ENCODE results near the gene SDCCAG8. TPM values are rescaled to one million over a fixed set of nuclear protein-coding genes. Genes with fewer than 3 reads are reported as not detected.

Gene SDCCAG8
- total and polyA plus RNA-seq, 2 experiments from 2014 or later = 23.3 to 38.5 TPM

DNA sequence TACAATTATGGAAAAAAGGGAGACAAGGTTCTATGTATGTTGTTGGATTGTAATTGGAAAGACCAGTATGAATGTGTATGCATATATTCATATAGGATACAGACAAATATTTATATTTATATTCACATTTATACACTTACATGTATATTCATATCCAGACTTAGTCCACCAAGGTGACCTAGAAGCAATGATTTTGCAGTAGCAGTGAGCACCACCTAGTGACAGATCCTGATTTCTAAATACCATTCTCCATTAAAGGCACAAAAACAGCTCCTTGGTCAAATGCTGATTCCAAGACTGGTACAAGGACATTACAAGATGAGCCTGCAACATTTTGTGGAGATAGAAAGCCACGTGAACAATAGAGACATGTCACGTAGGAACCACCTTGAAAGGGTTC, 153.4 kb downstream of the SDCCAG8 start:
- Histone ChIP-seq H3K4me1 (ENCODE audit: low read depth) (no peaks in the 10 kb centered on the region), H3K4me3 (no peak overlapping the region), H3K9me3 (ENCODE audit: low read depth) (no peaks in the 10 kb centered on the region), H3K27ac (no peak overlapping the region), H3K36me3 (no peaks in the 10 kb centered on the region), H3K27me3 (no peaks in the 10 kb centered on the region)
- DNase-seq (ENCODE audit: low read depth in 1 of 2, low spot score in 1 of 2) = peak in 1 of 2 donors; percentile 4
- peak; percentile 13 for TF ChIP-seq CTCF (IDR thresholded peaks at IDR 0.05; ENCODE audit: low read depth, low read length)

DNA sequence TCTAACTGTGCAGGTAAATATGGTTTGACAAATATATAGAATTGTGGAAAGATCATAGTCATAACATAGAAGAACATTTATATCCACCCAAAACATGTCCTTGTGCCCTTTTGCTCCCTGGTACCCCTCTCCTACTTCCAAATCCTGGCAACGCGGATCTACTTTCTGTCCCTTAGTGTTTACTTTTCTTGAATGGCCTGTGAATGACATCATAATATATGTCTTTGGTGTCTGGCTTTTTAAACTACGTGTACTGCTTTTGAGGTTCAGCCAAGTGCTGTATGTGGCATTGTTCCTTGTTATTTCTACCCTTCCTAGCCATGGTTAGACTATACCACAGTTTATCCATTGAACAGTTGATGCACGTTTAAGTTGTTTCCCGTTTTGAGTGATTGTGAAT, 155.6 kb downstream of the SDCCAG8 start:
- Histone ChIP-seq H3K27ac (no peak overlapping the region), H3K9me3 (ENCODE audit: low read depth) (no peaks in the 10 kb centered on the region), H3K4me1 (ENCODE audit: low read depth) (no peaks in the 10 kb centered on the region), H3K36me3 (peaks cover 3% of the 10 kb centered on the region), H3K4me3 (no peak overlapping the region), H3K27me3 (no peaks in the 10 kb centered on the region)
- DNase-seq (ENCODE audit: low read depth in 1 of 2, low spot score in 1 of 2) = no peak
- TF ChIP-seq CTCF (IDR thresholded peaks at IDR 0.05; ENCODE audit: low read depth, low read length) = no peak

DNA sequence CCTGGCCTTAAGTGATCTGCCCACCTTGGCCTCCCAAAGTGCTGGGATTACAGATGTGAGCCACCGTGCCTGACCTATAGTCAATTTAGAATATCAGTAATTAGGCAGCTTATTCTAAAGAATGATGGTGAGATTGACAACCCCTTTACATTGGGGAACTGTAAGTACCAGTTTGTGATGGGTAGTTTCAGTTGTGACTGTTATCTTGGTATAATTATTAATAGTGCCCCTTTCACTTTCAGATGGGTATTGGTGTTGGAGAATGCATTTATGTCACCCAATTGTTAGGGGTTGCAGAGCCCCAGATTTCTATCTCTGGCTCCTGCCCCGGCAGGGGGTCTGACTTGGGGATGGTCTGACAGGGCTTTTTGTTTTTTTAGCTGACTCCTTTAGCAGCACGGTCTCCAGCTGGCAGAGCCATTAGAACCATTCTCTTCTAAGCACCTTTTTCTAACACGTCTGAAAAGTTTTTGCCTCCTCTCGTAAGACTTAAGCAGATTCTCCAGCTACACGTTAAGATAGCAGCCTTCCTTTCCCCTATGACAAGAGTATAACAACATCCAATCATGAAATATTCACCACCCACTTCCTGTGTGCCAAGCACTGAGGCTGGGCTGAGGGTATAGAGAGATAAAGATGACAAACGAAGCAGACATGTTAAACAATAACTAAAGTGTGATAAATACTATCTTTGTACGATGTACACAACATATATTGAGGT, 157.8 kb downstream of the SDCCAG8 start:
- Histone ChIP-seq H3K4me3 (no peak overlapping the region), H3K27me3 (no peaks in the 10 kb centered on the region), H3K36me3 (peaks cover 4% of the 10 kb centered on the region), H3K27ac (no peak overlapping the region), H3K9me3 (ENCODE audit: low read depth) (no peaks in the 10 kb centered on the region), H3K4me1 (ENCODE audit: low read depth) (no peaks in the 10 kb centered on the region)
- TF ChIP-seq CTCF (IDR thresholded peaks at IDR 0.05; ENCODE audit: low read depth, low read length) = no peak
- no peak for DNase-seq (ENCODE audit: low read depth in 1 of 2, low spot score in 1 of 2)

GRCh38 chr1:243414152-243414494, 158.3 kb downstream of the SDCCAG8 start:
- no peak overlapping the region for H3K27ac ChIP-seq
- no peaks in the 10 kb centered on the region for H3K27me3 ChIP-seq
- H3K36me3 ChIP-seq = peaks cover 4% of the 10 kb centered on the region
- TF ChIP-seq CTCF (IDR thresholded peaks at IDR 0.05; ENCODE audit: low read depth, low read length) = no peak
- no peak overlapping the region for H3K4me3 ChIP-seq
- H3K9me3 ChIP-seq (ENCODE audit: low read depth) = no peaks in the 10 kb centered on the region
- DNase-seq (ENCODE audit: low read depth in 1 of 2, low spot score in 1 of 2) = no peak
- H3K4me1 ChIP-seq (ENCODE audit: low read depth) = no peaks in the 10 kb centered on the region

- Histone ChIP-seq H3K4me3 (no peak overlapping the region), H3K27me3 (no peaks in the 10 kb centered on the region), H3K27ac (no peak overlapping the region), H3K9me3 (ENCODE audit: low read depth) (no peaks in the 10 kb centered on the region), H3K4me1 (ENCODE audit: low read depth) (no peaks in the 10 kb centered on the region), H3K36me3 (peaks cover 4% of the 10 kb centered on the region)
- TF ChIP-seq CTCF (IDR thresholded peaks at IDR 0.05; ENCODE audit: low read depth, low read length) = no peak
- DNase-seq (ENCODE audit: low read depth in 1 of 2, low spot score in 1 of 2) = no peak
These were observed 160.0 kb downstream of the SDCCAG8 start for GRCh38 chr1:243415663-243416408.
